Osteoblast (primary cell): Measurements from ENCODE around the gene BCOR. TPM values are rescaled to one million over a fixed set of nuclear protein-coding genes. Genes with fewer than 3 reads are reported as not detected.

ENCODE experiments used
- DNase-seq: peaks from one replicate; pipeline ENCODE4 v3.0.0; 2011; ENCODE audit warnings: low spot score, mixed read lengths; ENCODE audit not compliant: insufficient read length; ENCODE audit errors: missing footprints
- H2AFZ ChIP-seq: 2 replicates; pipeline ENCODE4 v1.6.0; 2011; ENCODE audit warnings: mild to moderate bottlenecking, low read length
- H3K27ac ChIP-seq: 2 replicates; pipeline ENCODE4 v1.5.1; 2011; ENCODE audit warnings: mild to moderate bottlenecking, low read depth, low read length, moderate library complexity
- H3K27me3 ChIP-seq: 2 replicates; pipeline ENCODE4 v1.6.0; 2012; ENCODE audit warnings: mild to moderate bottlenecking, control low read depth, inconsistent platforms, low read length, moderate library complexity; ENCODE audit not compliant: insufficient read depth
- H3K36me3 ChIP-seq: 2 replicates; pipeline ENCODE4 v1.5.1; 2011; ENCODE audit warnings: mild to moderate bottlenecking, low read length, control low read depth, moderate library complexity; ENCODE audit not compliant: insufficient read depth
- H3K4me1 ChIP-seq: 2 replicates; pipeline ENCODE4 v1.5.1; 2011; ENCODE audit warnings: mild to moderate bottlenecking, low read length, control low read depth, moderate library complexity; ENCODE audit not compliant: insufficient read depth
- H3K4me2 ChIP-seq: 2 replicates; pipeline ENCODE4 v1.6.0; 2011; ENCODE audit warnings: mild to moderate bottlenecking, low read length; ENCODE audit not compliant: insufficient read depth
- H3K4me3 ChIP-seq: fragments of 200-600 bp; sonication (generic); 3 replicates; pipeline ENCODE4 v1.5.1; 2012; ENCODE audit warnings: mild to moderate bottlenecking, low read length, inconsistent platforms; ENCODE audit not compliant: insufficient read depth
- H3K79me2 ChIP-seq: 2 replicates; pipeline ENCODE4 v1.6.0; 2012; ENCODE audit warnings: mild to moderate bottlenecking, low read length, control low read depth, inconsistent platforms; ENCODE audit not compliant: insufficient read depth
- H3K9me3 ChIP-seq: 2 replicates; pipeline ENCODE4 v1.5.1; 2011; ENCODE audit warnings: low read depth, low read length, control low read depth
- H4K20me1 ChIP-seq: 2 replicates; pipeline ENCODE4 v1.6.0; 2012; ENCODE audit warnings: mild to moderate bottlenecking, low read length, control low read depth; ENCODE audit not compliant: insufficient read depth
- total RNA-seq: library from RNA; depleted of rRNA; stranded (reverse); fragments of >200 nt; gene quantifications from 2 replicates; pipeline ENCODE4 v1.2.3, GENCODE V29; 2012
- TF ChIP-seq, protein P1 (sequence below): IDR thresholded peaks from 2 replicates; pipeline ENCODE4 v1.5.1; 2011; ENCODE audit warnings: mild to moderate bottlenecking, low read depth, low read length, moderate library complexity; ENCODE audit errors: extremely low read depth

BCOR gene
- total RNA-seq, 1 donor = 14.8 TPM

DNA sequence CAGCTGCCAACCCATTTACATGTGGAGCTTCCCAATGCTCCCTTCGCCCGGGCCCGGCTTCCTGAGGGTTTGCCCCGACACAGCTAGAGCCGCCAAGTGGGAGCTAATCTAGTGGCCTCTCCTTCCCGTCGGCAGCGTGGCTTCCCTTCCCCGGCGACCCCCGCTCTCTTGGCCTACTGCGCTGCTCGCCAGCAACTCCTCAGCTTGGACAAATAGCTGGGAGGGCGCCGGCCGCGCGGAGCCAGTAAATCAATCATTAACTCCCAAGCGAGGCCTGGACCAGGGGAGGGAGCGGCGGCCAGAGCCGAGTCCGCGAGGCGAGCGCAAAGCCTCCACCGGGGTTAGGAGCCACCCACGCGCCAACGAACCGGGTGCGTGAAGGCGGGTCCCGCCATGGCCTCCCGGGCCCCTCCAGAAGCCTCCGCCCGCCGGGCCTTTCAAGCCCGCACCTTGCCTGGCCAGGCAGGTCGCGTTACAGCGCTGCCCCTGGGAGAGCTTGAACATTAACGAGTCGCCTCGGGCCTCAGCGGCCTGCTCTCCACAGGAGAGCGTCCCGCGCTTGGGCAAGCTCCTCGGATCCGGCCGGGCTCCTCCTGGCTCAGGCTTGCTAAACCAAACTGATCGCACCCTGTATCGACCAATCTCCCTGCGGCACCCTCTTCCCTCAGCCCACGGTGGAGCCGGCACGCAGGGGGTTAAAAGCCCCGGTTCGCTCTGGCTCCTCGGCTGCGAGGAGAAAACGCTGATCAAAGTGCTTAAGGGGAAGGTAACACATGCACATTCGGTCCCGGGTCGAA lies 10.6 kb upstream of the BCOR start:
- Histone ChIP-seq H3K27ac (peak overlapping the region; percentile 37), H2AFZ (no peak overlapping the region), H3K79me2 (no peaks in the 10 kb centered on the region), H3K9me3 (no peaks in the 10 kb centered on the region), H4K20me1 (peaks cover 4% of the 10 kb centered on the region), H3K4me2 (peak overlapping the region; percentile 67), H3K27me3 (peaks cover 32% of the 10 kb centered on the region), H3K4me3 (peak overlapping the region; percentile 71), H3K36me3 (no peaks in the 10 kb centered on the region), H3K4me1 (peaks cover 12% of the 10 kb centered on the region)
- TF ChIP-seq, protein P1, sequence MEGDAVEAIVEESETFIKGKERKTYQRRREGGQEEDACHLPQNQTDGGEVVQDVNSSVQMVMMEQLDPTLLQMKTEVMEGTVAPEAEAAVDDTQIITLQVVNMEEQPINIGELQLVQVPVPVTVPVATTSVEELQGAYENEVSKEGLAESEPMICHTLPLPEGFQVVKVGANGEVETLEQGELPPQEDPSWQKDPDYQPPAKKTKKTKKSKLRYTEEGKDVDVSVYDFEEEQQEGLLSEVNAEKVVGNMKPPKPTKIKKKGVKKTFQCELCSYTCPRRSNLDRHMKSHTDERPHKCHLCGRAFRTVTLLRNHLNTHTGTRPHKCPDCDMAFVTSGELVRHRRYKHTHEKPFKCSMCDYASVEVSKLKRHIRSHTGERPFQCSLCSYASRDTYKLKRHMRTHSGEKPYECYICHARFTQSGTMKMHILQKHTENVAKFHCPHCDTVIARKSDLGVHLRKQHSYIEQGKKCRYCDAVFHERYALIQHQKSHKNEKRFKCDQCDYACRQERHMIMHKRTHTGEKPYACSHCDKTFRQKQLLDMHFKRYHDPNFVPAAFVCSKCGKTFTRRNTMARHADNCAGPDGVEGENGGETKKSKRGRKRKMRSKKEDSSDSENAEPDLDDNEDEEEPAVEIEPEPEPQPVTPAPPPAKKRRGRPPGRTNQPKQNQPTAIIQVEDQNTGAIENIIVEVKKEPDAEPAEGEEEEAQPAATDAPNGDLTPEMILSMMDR = no peak
- DNase-seq = peak; percentile 83

DNA sequence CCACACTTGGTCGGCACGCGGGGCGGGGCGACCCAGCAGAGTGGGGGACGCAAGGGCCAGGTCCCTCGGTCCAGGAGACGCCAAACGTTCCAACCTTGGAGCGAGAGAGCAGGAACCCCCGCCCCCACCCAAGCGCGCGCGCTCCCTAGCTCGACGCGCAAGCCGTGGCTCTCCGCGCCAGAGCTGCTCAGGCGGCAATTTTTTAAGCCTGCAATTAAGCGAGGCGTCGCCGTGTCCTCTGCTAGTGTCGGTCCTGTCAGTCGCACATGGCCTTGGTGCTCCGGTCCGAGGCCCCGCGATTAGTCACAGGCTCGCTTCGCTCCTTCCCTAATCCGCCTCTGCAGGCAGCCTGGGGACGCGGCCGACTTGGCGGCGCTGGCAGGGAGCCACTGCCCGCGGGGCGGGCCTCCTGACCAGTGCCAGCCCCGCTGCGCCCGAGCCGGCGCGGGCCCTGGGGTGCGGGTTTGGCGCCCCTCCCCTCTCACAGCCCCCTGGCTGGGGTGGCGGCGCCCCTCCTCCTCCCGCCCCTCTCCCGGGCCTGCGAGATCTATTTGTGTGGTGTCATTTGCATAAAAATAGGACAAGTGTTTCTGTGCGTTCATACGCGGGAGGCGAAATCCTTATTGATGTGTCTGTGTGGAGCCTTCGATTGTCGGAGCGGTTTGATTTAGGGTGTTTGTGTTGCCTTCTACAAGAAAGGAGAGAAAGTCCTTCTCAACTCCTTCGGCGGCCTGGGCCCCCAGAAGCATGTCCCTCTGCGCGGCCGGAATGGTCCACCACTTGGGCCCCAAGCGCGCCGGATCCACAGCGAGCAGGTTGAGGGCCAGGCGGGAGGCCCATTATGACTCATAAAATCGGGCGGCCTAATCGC lies 9.8 kb upstream of the BCOR start:
- Histone ChIP-seq H3K27ac (peak overlapping the region; percentile 15), H3K4me2 (peak overlapping the region; percentile 76), H3K79me2 (no peaks in the 10 kb centered on the region), H2AFZ (no peak overlapping the region), H3K4me3 (peak overlapping the region; percentile 67), H4K20me1 (peaks cover 4% of the 10 kb centered on the region), H3K27me3 (peaks cover 37% of the 10 kb centered on the region), H3K4me1 (peaks cover 12% of the 10 kb centered on the region), H3K36me3 (no peaks in the 10 kb centered on the region), H3K9me3 (no peaks in the 10 kb centered on the region)
- TF ChIP-seq, protein P1 = no peak
- peak; percentile 91 for DNase-seq

DNA sequence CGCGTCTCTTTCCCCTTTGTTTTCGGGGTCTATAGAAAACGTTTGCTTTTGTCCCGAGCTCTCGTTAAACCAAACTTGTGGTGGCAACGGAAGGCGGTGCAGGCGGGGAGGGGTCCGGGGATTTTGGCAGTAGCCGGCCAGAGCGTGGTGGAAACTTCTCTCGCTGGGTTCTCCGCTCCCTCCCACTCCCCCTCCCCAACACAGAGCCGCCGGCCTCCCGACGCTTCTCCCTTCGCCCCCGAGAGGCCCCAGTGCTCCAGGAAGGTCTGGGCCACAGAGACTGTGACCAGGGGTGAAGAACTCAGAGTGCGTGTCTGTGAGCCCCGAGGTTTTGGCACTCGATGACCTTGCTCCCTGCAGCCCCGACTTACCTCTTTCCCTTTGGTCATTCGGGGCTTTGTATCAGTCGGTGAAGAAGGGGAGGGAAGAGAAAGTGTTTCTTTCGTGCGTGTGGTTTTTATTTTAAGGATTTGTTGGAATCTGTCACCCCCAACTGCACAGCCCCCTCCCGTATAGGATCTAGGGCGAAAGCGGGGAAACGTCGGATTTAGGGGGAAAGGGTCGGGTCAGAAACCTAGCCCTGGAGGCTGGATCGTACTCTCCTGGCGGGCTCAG lies 9.0 kb upstream of the BCOR start:
- Histone ChIP-seq H3K79me2 (no peaks in the 10 kb centered on the region), H3K4me1 (peaks cover 12% of the 10 kb centered on the region), H3K27ac (peak overlapping the region; percentile 15), H3K9me3 (no peaks in the 10 kb centered on the region), H3K4me3 (peak overlapping the region; percentile 67), H4K20me1 (peaks cover 4% of the 10 kb centered on the region), H3K27me3 (peaks cover 38% of the 10 kb centered on the region), H2AFZ (peak overlapping the region; percentile 22), H3K4me2 (peak overlapping the region; percentile 76), H3K36me3 (no peaks in the 10 kb centered on the region)
- TF ChIP-seq, protein P1 = no peak
- DNase-seq = peak; percentile 88
